Cardiac septum (tissue), 1 donor: ENCODE measurements around the gene TMOD1. TPM values are rescaled to one million over a fixed set of nuclear protein-coding genes. Genes with fewer than 3 reads are reported as not detected.

Experiments used
- DNase-seq: peaks from one replicate; pipeline ENCODE4 v3.0.0-alpha.2; 2020; ENCODE audit warnings: low spot score
- intact Hi-C: fragments of 100-400 bp; cut with DNase I; formaldehyde crosslinking; loops from one replicate; pipeline ENCODE4 v1.14.0; 2022
- total RNA-seq: library from RNA; stranded (reverse); fragmentation: NEBNext Ultra II Directional; extraction: Animal tissue kit (Norgen Biotek cat#: 25700); gene quantifications from one replicate; pipeline ENCODE4 v1.2.1, GENCODE V29; 2021
- donor health status: DM: no; HTN: no; CAD: no.

Gene TMOD1
- total RNA-seq, 1 donor from 2014 or later: 151 TPM

GRCh38 chr9:97529363-97530076 is 28.1 kb downstream of the TMOD1 start:
- intact Hi-C loops: loop anchor here (2.0 kb wide), 2 partner anchors 27 kb away; no protein-coding TSS in a partner anchor

DNA sequence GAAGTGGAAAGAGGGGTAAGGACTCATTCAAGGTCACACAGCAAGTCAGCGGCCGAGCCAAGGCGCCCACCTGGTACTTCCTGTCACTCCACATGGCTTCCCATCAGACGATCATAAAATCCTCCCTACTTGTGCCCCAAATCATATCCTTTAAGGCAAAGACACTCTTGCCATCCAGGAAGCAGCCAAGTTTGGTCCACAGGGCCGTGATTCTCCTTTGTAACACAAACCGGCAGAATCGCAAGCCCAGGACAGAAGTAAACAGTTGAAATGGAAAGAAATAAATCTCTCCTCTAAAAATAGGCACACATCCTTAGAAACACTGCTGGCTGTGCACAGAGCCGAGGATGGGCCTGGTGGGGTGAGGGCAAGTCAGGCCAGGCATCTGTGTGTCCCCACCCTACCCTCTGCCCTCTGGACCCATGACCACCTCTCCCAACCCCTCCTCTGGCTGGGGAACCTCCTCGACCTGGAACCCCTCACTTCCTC is 30.5 kb downstream of the TMOD1 start:
- peak; percentile 70 for DNase-seq
- intact Hi-C loops: no loop called here

More at GRCh38 chr9:97529363-97530076, 28.1 kb downstream of the TMOD1 start:
- no peak for DNase-seq

DNA sequence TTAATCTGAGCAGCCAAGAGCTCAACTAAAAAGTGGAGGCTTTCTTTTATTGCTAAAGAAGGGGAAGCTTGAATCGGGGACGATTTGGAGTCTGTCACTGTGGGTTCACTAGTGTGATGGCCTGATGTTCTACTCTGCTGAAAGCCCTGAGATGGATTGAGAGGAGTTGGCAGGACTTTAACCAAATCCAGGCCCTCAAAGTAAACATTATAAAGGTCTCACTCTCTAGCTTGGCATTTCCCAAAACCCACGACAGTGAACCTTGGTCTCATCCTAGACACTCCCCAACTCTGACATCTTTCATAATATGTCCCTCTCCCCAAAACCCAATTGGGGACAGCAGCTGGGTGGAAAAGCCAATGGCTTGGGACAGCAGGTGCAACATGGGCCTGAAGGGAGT is 32.7 kb downstream of the TMOD1 start:
- no peak for DNase-seq
- intact Hi-C loops: no loop called here

DNA sequence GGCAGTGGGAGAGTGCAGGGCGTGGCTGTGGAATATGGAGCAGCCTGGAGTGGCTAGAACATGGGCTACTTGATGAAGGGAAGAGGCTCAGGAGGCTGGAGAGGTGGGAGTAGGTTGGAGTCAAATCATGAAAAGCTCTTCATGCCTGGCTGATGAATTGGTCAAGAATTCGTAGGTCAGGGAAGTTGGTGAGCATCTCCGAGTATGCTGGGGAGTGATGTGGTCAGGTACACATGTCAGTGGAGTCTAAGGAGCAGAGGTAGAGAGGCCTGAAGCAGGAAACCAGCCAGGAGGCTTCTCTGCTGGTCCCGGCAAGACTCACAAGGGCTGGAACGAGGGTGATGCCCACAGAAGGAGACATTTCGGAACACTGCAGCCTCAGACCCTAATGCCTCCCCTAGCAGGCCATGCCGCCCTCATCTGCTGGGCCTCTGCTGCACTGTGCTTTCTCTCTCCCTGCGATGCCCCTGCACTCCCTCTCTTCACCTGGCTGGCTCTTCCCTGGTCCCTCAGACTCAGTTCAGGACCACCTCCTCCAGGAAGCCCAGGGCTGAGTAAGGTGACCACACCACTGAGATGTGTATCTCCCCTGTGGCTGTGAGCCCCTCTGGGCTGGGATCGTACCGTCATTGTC is 33.6 kb downstream of the TMOD1 start:
- DNase-seq: no peak
- intact Hi-C loops: no loop called here

DNA sequence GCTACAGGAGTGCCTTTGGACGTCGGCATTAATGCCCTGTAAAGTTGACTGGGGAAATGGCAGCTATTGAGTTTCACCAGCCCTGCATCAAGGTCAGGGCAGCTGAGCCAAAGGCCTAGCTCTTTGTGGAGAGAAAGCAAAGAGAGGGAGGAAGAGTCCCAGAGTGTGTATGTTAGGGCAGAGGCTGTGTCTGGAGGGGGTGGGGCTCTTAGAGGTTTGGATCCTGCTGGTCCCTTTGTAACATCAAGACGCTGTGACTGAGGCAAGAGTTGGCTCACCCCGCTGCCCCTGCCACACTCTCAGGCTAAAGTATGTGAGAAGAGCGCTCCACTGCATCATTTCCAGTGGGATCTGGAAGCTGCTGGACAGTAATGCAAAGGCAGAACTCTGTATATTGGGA is 34.3 kb downstream of the TMOD1 start:
- intact Hi-C loops: no loop called here
- peak; percentile 73 for DNase-seq

DNA sequence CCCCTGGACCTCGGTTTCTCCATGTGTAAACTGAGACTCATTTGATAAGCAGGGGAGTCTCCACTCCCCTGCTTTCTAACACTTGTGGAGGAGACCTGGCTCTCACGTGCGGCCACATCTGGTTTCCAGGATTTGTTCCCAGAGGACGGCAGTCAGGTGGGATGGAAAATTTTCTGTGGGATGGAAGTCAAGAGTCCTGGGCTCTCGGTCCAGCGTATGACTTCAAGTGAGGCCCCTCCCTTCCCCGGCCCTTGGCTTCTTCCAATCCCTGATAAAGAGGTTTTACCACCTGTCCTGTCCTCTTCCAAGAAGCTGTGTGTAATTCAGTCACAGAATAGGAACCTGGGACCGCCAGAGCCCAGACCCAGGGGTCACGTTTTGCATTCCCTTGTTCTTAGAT is 35.0 kb downstream of the TMOD1 start:
- intact Hi-C loops: no loop called here

GRCh38 chr9:97543561-97543960 is 42.1 kb downstream of the TMOD1 start:
- intact Hi-C loops: no loop called here
- no peak for DNase-seq

More for the DNA sequence above, 35.0 kb downstream of the TMOD1 start:
- DNase-seq: peak; percentile 71

DNA sequence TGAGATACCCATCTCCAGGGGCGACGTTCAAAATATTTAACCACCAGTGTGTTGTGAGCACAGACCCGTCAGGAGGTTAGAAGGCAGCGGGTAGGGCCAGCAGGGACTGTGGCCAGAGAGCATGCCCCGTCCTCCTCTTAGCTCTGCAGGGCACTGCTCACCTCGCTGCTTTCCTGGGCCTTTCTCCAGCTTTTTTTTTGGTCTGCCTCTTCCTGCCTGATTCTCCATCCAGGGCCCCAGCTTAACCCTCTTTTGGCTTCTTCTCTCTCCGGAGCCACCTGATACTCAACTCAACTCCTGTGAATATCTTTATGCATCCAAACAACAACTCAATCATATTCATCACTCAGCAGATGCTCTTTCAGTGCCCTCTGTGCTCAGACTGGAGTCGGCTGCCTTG is 44.0 kb downstream of the TMOD1 start:
- intact Hi-C loops: no loop called here
- DNase-seq: no peak

DNA sequence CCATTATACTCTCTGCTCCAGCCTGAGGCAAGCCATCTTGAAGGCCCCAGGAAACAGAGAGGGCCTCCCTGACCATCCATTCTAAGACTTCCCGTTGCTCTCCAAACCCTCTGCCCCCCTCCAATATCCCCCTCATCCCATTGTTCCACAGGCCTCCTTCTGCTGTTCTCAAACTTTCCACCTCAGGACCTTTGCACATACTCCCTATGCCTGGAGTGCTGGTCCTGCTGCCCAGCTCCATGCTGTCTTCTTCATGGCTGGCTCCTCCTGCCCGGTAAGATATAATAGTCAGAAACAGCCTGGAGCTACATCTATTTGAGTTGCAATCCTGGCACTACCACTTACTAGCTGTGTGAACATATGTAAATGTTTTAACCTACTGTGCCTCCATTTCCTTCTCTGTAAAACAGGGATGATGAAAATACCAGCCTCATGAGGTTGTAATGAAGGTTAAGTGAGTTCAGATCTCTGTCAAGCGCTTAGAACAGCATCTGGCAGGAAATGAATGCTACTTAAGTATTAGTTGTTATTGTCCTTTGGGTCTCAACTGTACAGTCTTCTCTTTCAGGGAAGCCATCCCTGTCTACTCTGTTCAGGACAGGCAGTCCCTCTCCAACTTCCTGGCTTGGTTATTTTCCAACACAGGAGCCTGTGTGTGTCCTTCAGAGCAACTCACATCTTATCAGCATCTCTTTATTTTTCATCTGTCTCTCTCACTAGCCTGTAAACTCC is 45.8 kb downstream of the TMOD1 start:
- intact Hi-C loops: no loop called here
- DNase-seq: no peak

- intact Hi-C loops: no loop called here
- no peak for DNase-seq
Measured at GRCh38 chr9:97548379-97548778, 46.9 kb downstream of the TMOD1 start.

DNA sequence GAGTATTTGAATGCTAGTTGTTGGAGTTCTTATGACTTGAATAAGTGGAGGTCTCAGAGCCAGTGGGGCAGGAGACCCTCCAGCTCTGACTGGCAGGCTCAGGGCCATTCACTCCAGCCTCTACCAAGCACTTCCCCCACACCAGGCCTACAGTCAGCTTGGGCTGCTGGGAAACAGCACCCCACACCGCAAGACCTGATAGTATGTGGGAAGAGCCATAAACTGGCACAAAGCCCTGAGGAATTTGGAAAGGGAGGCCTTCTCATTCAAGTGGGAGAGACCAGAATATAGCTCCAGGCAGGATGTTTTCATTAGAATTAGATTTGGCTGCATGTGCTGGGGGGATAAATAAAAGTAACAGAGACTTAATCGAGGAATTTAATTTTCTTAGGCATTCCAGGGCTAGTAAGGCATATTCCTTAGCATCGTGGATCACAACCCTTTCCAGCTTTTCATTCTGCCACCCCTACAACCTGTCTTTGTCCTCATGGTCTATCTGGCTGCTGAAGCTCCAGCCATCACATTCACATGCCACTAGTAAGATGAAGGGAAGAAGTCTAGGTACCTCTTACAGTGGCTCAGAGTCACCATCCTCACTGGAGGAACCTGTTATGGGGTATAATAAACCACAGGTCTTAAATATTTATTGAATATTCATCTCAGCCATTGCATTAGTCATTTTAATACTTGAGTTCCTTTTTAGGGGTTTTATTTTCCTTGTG is 47.5 kb downstream of the TMOD1 start:
- intact Hi-C loops: no loop called here
- no peak for DNase-seq

GRCh38 chr9:97550386-97550785 is 48.9 kb downstream of the TMOD1 start:
- no peak for DNase-seq
- intact Hi-C loops: no loop called here

- intact Hi-C loops: no loop called here
- no peak for DNase-seq
Measured at GRCh38 chr9:97551308-97551707, 49.8 kb downstream of the TMOD1 start.

DNA sequence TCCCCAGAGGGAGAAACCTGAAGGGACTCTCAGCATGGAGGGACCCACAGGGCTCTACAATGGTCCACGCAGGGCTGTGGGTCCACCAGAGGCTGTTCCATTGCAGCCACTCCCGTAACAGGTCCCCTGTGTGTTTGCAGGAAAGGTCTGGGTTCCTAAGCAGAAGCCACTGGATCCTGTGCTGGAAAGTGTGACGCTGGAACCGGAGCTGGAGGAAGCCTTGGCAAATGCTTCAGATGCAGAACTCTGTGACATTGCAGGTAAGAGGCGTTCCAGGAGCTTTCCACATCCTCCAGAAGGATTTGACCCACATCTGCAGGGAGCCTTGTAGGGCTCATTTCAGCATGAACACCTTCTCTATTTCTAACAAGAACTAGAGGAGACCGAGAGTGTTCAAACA is 51.7 kb downstream of the TMOD1 start:
- intact Hi-C loops: no loop called here
- no peak for DNase-seq

GRCh38 chr9:97553841-97554240 is 52.4 kb downstream of the TMOD1 start:
- DNase-seq: no peak
- intact Hi-C loops: no loop called here

- DNase-seq: no peak
- intact Hi-C loops: loop anchor here (5.0 kb wide), 1 partner anchor 43 kb away; no protein-coding TSS in a partner anchor
Measured at GRCh38 chr9:97554566-97555075, 53.2 kb downstream of the TMOD1 start.

GRCh38 chr9:97555164-97555563 is 53.7 kb downstream of the TMOD1 start:
- intact Hi-C loops: loop anchor here (5.0 kb wide), 1 partner anchor 42 kb away; no protein-coding TSS in a partner anchor
- DNase-seq: no peak

- intact Hi-C loops: loop anchor here (2.0 to 5.0 kb wide), 2 partner anchors 27 to 41 kb away; no protein-coding TSS in a partner anchor
- DNase-seq: no peak
Measured at GRCh38 chr9:97556036-97556720, 54.7 kb downstream of the TMOD1 start.
